NCI-H2081 (cell line): ENCODE results near the gene SCAMP3.
"Not testable (repeated sequence)": the region's sequence is repeated elsewhere in the genome, so short reads cannot be mapped to it uniquely, and the experiment has no call there.

Source experiments
- DNase-seq, 2 experiments: peaks; one replicate each; lab custom pipeline; 2025; lab: John Stamatoyannopoulos, UW

The SCAMP3 gene

GRCh38 chr1:155261852-155262673 is at the start of gene SCAMP3:
Gene SCAMP3, minus strand, starts transcription at chr1:155262360. Its CDS starts 209 bp downstream, at chr1:155262151.
- peak; percentile 99 to 100 for DNase-seq

- peak; percentile 52 to 73 for DNase-seq
Observed at GRCh38 chr1:155309423-155310021, 47.4 kb upstream of the SCAMP3 start.

- DNase-seq: peak; percentile 100
Observed at GRCh38 chr1:155308493-155309422, 46.6 kb upstream of the SCAMP3 start, which contains the start of gene FDPS. Gene FDPS, plus strand, starts transcription at chr1:155308866. Its CDS starts 924 bp downstream, at chr1:155309790.

- DNase-seq: peak in 1 of 2 experiments; percentile 48
Observed at GRCh38 chr1:155307247-155307740, 45.1 kb upstream of the SCAMP3 start.

GRCh38 chr1:155305881-155306391 is 43.8 kb upstream of the SCAMP3 start:
- DNase-seq: no peak

GRCh38 chr1:155304558-155305063 is 42.5 kb upstream of the SCAMP3 start:
- DNase-seq: no peak

- no peak for DNase-seq
Observed at GRCh38 chr1:155301342-155301841, 39.2 kb upstream of the SCAMP3 start, which contains the start of gene PKLR. Gene PKLR, minus strand, starts transcription at chr1:155301438. Its CDS starts 43 bp downstream, at chr1:155301395.

GRCh38 chr1:155300553-155301329 is 38.6 kb upstream of the SCAMP3 start:
- DNase-seq: no peak

GRCh38 chr1:155300024-155300423 is 37.9 kb upstream of the SCAMP3 start:
- DNase-seq: no peak

GRCh38 chr1:155297384-155297783 is 35.2 kb upstream of the SCAMP3 start:
- DNase-seq: no peak

GRCh38 chr1:155296661-155297060 is 34.5 kb upstream of the SCAMP3 start:
- DNase-seq: no peak

GRCh38 chr1:155295942-155296267 is 33.7 kb upstream of the SCAMP3 start:
- no peak for DNase-seq

GRCh38 chr1:155295183-155295941 is 33.2 kb upstream of the SCAMP3 start:
- no peak for DNase-seq

GRCh38 chr1:155294520-155295182 is 32.5 kb upstream of the SCAMP3 start:
- DNase-seq: no peak

- DNase-seq: no peak
Observed at GRCh38 chr1:155293086-155293749, 31.1 kb upstream of the SCAMP3 start.

GRCh38 chr1:155291006-155291405 is 28.8 kb upstream of the SCAMP3 start:
- not testable (repeated sequence) for DNase-seq

- no peak for DNase-seq
Observed at GRCh38 chr1:155287987-155288543, 25.9 kb upstream of the SCAMP3 start.

GRCh38 chr1:155286544-155286943 is 24.4 kb upstream of the SCAMP3 start:
- no peak for DNase-seq
